Tibial artery (tissue), 4 donors: ENCODE data around the gene PLEKHM1.

Experiments
- DNase-seq, 2 donors: peaks; one replicate each; pipeline ENCODE4 v3.0.0-alpha.2; 2019
- H3K27ac ChIP-seq, 2 donors: fragments of 200-600 bp; sonication (generic) in 1 of 2; 1 replicate in 1 of 2; 2 replicates in 1 of 2; pipeline ENCODE4 v1.5.1; 2018 to 2019; ENCODE audit warnings: mild to moderate bottlenecking in 1 of 2
- H3K27me3 ChIP-seq, 2 donors: fragments of 200-600 bp; sonication (generic) in 1 of 2; one replicate each; pipeline versions ENCODE4 v1.5.1 to v1.6.0; 2016 to 2019
- H3K36me3 ChIP-seq, 3 donors: fragments of 200-600 bp; sonication (generic) in 2 of 3; one replicate each; pipeline ENCODE4 v1.5.1; 2016 to 2019; ENCODE audit warnings: mild to moderate bottlenecking in 2 of 3
- H3K4me1 ChIP-seq, 4 donors: fragments of 200-600 bp; sonication (generic) in 2 of 4; 1 replicate in 3 of 4; 2 replicates in 1 of 4; pipeline ENCODE4 v1.5.1; 2016 to 2019
- H3K4me3 ChIP-seq, 2 donors: fragments of 200-600 bp; sonication (generic) in 1 of 2; 1 replicate in 1 of 2; 2 replicates in 1 of 2; pipeline ENCODE4 v1.5.1; 2018 to 2019; ENCODE audit warnings: mild to moderate bottlenecking in 2 of 2
- H3K9me3 ChIP-seq, 3 donors: fragments of 200-600 bp; sonication (generic) in 1 of 3; one replicate each; pipeline ENCODE4 v1.5.1; 2016 to 2019
- CTCF ChIP-seq, 2 experiments: fragments of 200-600 bp in 1 of 2; fragments of 450-650 bp in 1 of 2; IDR thresholded peaks; one replicate each; pipeline ENCODE4 v1.5.1; 2017 to 2019; ENCODE audit warnings: antibody characterized with exemption in 2 of 2, mild to moderate bottlenecking in 1 of 2, moderate library complexity in 1 of 2
- intact Hi-C: fragments of 100-400 bp; cut with DNase I; formaldehyde crosslinking; loops from one replicate; pipeline ENCODE4 v1.15.0; 2023; ENCODE audit warnings: low total_unique reads

Gene PLEKHM1

DNA sequence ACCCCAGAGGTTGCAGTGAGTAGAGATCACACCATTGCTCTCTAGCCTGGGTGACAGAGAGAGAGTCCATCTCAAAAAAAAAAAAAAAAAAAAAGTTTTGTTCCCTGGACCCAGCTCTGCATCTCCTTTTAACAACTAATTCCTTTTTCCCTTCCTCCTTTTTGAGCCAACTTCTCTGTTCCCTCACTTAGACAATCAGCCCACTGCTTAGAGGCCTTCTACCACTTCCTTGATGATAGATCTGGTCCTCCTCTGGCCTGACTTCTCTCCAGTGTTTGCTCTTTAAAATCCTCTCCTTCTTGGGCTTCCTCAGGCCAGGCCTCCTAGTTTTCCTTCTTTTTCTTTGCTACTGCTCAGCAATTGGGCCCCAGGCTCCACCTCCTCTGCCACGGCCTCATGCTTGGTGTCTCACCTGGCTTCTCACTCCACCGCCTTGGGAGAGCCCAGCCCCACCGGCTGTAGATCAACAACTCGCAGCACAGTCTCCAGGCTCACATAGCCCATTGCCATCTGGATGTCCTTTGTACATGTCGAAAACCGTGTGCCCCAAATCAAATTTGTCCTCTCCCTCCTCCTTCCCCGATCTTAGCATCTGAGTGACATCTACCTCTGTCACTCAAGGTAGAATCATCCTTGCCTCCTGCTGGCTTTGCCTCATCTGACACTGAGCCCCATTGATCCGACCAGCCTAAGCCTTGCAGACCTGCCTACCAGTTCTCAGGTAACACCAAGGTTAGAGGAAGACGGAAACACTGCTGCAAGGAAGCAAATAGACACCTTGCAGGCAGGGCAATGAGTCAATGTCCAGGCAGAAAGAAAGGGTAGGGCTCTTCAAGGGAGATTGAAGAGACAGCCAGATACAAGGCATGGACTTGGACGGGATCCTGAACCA lies 75.3 kb downstream of the PLEKHM1 start:
- DNase-seq = no peak
- Histone ChIP-seq H3K27me3 (peaks cover 0 to 3% of the 10 kb centered on the region in 2 donors), H3K36me3 (no peaks in the 10 kb centered on the region), H3K27ac (no peak overlapping the region), H3K4me3 (no peak overlapping the region), H3K4me1 (no peaks in the 10 kb centered on the region), H3K9me3 (no peaks in the 10 kb centered on the region)
- intact Hi-C loops = no loop called here
- no peak for TF ChIP-seq CTCF (IDR thresholded peaks at IDR 0.05)

- Histone ChIP-seq H3K9me3 (no peaks in the 10 kb centered on the region), H3K27ac (no peak overlapping the region), H3K27me3 (peaks cover 0 to 3% of the 10 kb centered on the region in 2 donors), H3K4me3 (no peak overlapping the region), H3K4me1 (peaks cover 0 to under 1% (median 0%) of the 10 kb centered on the region in 4 donors), H3K36me3 (no peaks in the 10 kb centered on the region)
- no peak for TF ChIP-seq CTCF (IDR thresholded peaks at IDR 0.05)
- intact Hi-C loops = no loop called here
- peak; percentile 61 to 81 for DNase-seq
Observed at GRCh38 chr17:45413498-45413923, 77.0 kb downstream of the PLEKHM1 start.

GRCh38 chr17:45411348-45412105 lies 79.0 kb downstream of the PLEKHM1 start:
- H3K4me1 ChIP-seq = peaks cover 0 to 3% (median 0%) of the 10 kb centered on the region in 4 donors
- no peaks in the 10 kb centered on the region for H3K9me3 ChIP-seq
- DNase-seq = no peak
- peaks cover 0 to 3% of the 10 kb centered on the region in 2 donors for H3K27me3 ChIP-seq
- intact Hi-C loops = no loop called here
- H3K4me3 ChIP-seq = no peak overlapping the region
- H3K36me3 ChIP-seq = no peaks in the 10 kb centered on the region
- no peak for TF ChIP-seq CTCF (IDR thresholded peaks at IDR 0.05)
- no peak overlapping the region for H3K27ac ChIP-seq

DNA sequence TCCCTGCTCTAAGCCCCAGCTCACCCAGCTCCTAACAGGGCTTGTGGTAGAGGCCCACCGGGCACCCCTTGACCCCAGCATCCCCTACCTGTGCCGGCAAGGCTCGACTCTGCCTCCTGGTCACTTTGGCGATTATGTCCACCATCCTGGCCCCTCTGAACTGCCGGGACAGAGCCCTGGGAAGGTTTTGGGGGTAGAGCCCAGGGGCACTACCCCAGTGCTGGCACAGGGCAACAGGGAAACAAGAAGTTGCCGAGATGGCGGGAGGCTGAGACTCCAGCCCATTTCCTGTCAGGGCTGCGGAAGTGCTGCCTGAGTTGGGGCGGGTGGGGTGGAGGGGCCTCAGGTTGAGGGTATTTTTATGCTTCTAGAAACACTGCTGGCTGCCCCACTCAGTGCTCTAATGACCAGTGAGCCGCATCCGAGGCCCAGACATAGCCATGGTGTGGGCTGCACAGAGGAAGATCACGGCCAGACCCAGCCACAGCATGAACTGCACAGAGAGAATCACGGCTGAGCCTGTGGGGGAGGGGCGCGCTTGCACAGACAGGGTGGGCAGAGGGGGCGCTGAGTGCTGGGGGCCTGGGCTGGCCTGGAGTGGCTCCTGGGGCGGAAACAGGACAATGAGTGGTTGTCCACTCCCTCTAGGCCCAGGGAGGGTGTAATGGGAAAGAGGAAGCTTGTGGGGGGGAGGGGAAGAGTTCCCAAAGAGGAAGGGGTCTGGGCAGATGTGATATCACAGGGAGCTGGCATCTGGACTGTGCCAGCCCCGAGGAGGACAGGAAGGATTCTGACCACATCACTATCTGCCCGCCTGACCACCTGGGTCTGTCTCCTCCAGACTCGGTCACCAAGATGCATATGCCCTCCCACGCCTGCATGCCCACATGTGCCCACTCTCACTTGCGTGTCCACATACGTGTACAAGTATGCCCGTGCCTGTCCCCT lies 80.1 kb downstream of the PLEKHM1 start:
- peaks cover 0 to 4% of the 10 kb centered on the region in 2 donors for H3K27me3 ChIP-seq
- peak in 1 of 2 donors; percentile 53 for DNase-seq
- peak overlapping the region in 1 of 2 donors; percentile 35 for H3K27ac ChIP-seq
- TF ChIP-seq CTCF (IDR thresholded peaks at IDR 0.05) = no peak
- intact Hi-C loops = no loop called here
- peak overlapping the region; percentile 29 to 33 for H3K4me3 ChIP-seq
- no peaks in the 10 kb centered on the region for H3K9me3 ChIP-seq
- H3K4me1 ChIP-seq = peaks cover 0 to 6% (median 6%) of the 10 kb centered on the region in 4 donors
- H3K36me3 ChIP-seq = no peaks in the 10 kb centered on the region

GRCh38 chr17:45409659-45410076 lies 80.9 kb downstream of the PLEKHM1 start:
- Histone ChIP-seq H3K4me1 (peaks cover 0 to 9% (median 8%) of the 10 kb centered on the region in 4 donors), H3K36me3 (peaks cover 0 to 4% (median 3%) of the 10 kb centered on the region in 3 donors), H3K9me3 (no peaks in the 10 kb centered on the region), H3K4me3 (peak overlapping the region; percentile 29 to 33), H3K27ac (no peak overlapping the region), H3K27me3 (peaks cover 0 to 8% of the 10 kb centered on the region in 2 donors)
- intact Hi-C loops = no loop called here
- TF ChIP-seq CTCF (IDR thresholded peaks at IDR 0.05) = no peak
- DNase-seq = no peak
